Smooth muscle cell (in vitro differentiated cells): ENCODE measurements around the gene OTUD5. TPM values are rescaled to one million over a fixed set of nuclear protein-coding genes. Genes with fewer than 3 reads are reported as not detected.

Experiments used
- DNase-seq: peaks from one replicate; lab custom pipeline; 2025; ENCODE audit not compliant: unreplicated experiment; lab: John Stamatoyannopoulos, UW
- H2AFZ ChIP-seq: fragments of 200-600 bp; sonication (generic); 2 replicates; pipeline ENCODE4 v1.6.0; 2016; ENCODE audit warnings: antibody characterized with exemption, low read depth, mild to moderate bottlenecking
- H3F3A ChIP-seq: fragments of 200-600 bp; sonication (generic); 2 replicates; pipeline ENCODE4 v1.6.0; 2017; ENCODE audit warnings: antibody characterized with exemption, low read depth
- H3K27ac ChIP-seq: fragments of 200-600 bp; sonication (generic); 2 replicates; pipeline ENCODE4 v1.5.1; 2016; ENCODE audit warnings: low read depth, mild to moderate bottlenecking
- H3K27me3 ChIP-seq: fragments of 200-600 bp; sonication (generic); 2 replicates; pipeline ENCODE4 v1.6.1; 2016; ENCODE audit warnings: low read depth, mild to moderate bottlenecking
- H3K36me3 ChIP-seq: fragments of 200-600 bp; sonication (generic); 2 replicates; pipeline ENCODE4 v1.5.1; 2016; ENCODE audit warnings: low read depth
- H3K4me1 ChIP-seq: fragments of 200-600 bp; sonication (generic); 2 replicates; pipeline ENCODE4 v1.5.1; 2016; ENCODE audit warnings: low read depth
- H3K4me2 ChIP-seq: fragments of 200-600 bp; sonication (generic); 2 replicates; pipeline ENCODE4 v1.6.0; 2016; ENCODE audit warnings: mild to moderate bottlenecking
- H3K4me3 ChIP-seq: fragments of 200-600 bp; sonication (generic); 2 replicates; pipeline ENCODE4 v1.5.1; 2016; ENCODE audit warnings: mild to moderate bottlenecking
- H3K79me2 ChIP-seq: fragments of 200-600 bp; sonication (generic); 2 replicates; pipeline ENCODE4 v1.6.0; 2016; ENCODE audit warnings: low read depth, mild to moderate bottlenecking
- H3K9ac ChIP-seq: fragments of 200-600 bp; sonication (generic); 2 replicates; pipeline ENCODE4 v1.6.0; 2016; ENCODE audit warnings: low read depth
- H3K9me3 ChIP-seq: fragments of 200-600 bp; sonication (generic); replicated peaks from 2 replicates; pipeline ENCODE4 v1.5.1; 2016; ENCODE audit warnings: low read depth
- H4K20me1 ChIP-seq: fragments of 200-600 bp; sonication (generic); 2 replicates; pipeline ENCODE4 v1.6.0; 2016; ENCODE audit warnings: low read depth
- WGBS: methylation state at CpG from one replicate; pipeline ENCODE4 v1.1.7; 2016; ENCODE audit warnings: low lambda C conversion rate; 5-methylcytosine and 5-hydroxymethylcytosine counted together
- polyA plus RNA-seq: library from polyadenylated mRNA; unstranded; fragments of >200 nt; fragmentation: Nextera tagmentation; extraction: Ambion mirVana; gene quantifications from 2 replicates; pipeline ENCODE4 v1.2.1, GENCODE V29; 2016
- total RNA-seq: library from RNA; depleted of rRNA; stranded (reverse); fragments of >200 nt; gene quantifications from 2 replicates; pipeline ENCODE4 v1.2.3, GENCODE V29; 2014
- TF ChIP-seq, protein P1 (sequence below): fragments of 200-600 bp; sonication (generic); IDR thresholded peaks from 2 replicates; pipeline ENCODE4 v1.5.1; 2017; ENCODE audit warnings: borderline replicate concordance, mild to moderate bottlenecking, antibody characterized with exemption; ENCODE audit not compliant: insufficient read depth, poor library complexity, severe bottlenecking

The OTUD5 gene
- total and polyA plus RNA-seq, 2 experiments from 2014 or later, result 30.7 to 55.1 TPM

- Histone ChIP-seq H3K4me3 (peak overlapping the region; percentile 61), H3K4me1 (no peaks in the 10 kb centered on the region), H3K36me3 (no peaks in the 10 kb centered on the region), H2AFZ (no peak overlapping the region), H4K20me1 (peaks cover 48% of the 10 kb centered on the region), H3K9ac (peak overlapping the region; percentile 95), H3K4me2 (peak overlapping the region; percentile 88), H3F3A (peaks cover 6% of the 10 kb centered on the region), H3K27me3 (no peaks in the 10 kb centered on the region), H3K79me2 (peaks cover 46% of the 10 kb centered on the region), H3K9me3 (no peaks in the 10 kb centered on the region), H3K27ac (peak overlapping the region; percentile 99)
- 35% methylated on average over 46 of the region's 61 CpGs for WGBS
- TF ChIP-seq, protein P1, sequence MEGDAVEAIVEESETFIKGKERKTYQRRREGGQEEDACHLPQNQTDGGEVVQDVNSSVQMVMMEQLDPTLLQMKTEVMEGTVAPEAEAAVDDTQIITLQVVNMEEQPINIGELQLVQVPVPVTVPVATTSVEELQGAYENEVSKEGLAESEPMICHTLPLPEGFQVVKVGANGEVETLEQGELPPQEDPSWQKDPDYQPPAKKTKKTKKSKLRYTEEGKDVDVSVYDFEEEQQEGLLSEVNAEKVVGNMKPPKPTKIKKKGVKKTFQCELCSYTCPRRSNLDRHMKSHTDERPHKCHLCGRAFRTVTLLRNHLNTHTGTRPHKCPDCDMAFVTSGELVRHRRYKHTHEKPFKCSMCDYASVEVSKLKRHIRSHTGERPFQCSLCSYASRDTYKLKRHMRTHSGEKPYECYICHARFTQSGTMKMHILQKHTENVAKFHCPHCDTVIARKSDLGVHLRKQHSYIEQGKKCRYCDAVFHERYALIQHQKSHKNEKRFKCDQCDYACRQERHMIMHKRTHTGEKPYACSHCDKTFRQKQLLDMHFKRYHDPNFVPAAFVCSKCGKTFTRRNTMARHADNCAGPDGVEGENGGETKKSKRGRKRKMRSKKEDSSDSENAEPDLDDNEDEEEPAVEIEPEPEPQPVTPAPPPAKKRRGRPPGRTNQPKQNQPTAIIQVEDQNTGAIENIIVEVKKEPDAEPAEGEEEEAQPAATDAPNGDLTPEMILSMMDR, result no peak
- DNase-seq, result no peak
Measured at GRCh38 chrX:48956728-48957414, 536 bp downstream of the OTUD5 start.

DNA sequence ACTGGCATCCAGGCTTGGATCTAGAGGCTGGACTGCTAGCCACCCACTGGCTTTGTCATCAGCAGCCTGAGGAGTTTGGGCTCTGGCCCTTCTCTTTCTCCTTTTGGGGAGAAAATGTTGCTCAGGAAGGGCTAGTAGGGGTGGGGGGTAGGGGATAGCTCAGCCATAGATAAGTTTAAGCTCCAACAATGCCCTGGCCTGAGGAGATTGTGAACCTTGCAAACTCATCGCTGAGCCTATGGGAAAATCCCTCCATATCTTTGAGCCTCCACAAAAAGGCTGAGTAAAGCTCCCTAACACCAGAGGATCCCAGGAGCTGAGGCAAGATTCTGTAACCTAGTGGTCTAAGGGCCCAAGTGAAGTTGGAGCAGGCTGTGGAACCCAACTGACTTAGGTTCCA is 8.8 kb downstream of the OTUD5 start:
- H3K9me3 ChIP-seq, result no peaks in the 10 kb centered on the region
- WGBS, result 74% methylated on average over 1 of the region's 1 CpG
- no peaks in the 10 kb centered on the region for H3K4me1 ChIP-seq
- no peak overlapping the region for H2AFZ ChIP-seq
- TF ChIP-seq, protein P1, result no peak
- H3K27ac ChIP-seq, result no peak overlapping the region
- no peak overlapping the region for H3K4me3 ChIP-seq
- H3F3A ChIP-seq, result no peaks in the 10 kb centered on the region
- no peak overlapping the region for H3K4me2 ChIP-seq
- no peaks in the 10 kb centered on the region for H3K36me3 ChIP-seq
- H3K79me2 ChIP-seq, result peaks cover 28% of the 10 kb centered on the region
- no peaks in the 10 kb centered on the region for H3K27me3 ChIP-seq
- H3K9ac ChIP-seq, result no peak overlapping the region
- H4K20me1 ChIP-seq, result peaks cover 84% of the 10 kb centered on the region
- no peak for DNase-seq

DNA sequence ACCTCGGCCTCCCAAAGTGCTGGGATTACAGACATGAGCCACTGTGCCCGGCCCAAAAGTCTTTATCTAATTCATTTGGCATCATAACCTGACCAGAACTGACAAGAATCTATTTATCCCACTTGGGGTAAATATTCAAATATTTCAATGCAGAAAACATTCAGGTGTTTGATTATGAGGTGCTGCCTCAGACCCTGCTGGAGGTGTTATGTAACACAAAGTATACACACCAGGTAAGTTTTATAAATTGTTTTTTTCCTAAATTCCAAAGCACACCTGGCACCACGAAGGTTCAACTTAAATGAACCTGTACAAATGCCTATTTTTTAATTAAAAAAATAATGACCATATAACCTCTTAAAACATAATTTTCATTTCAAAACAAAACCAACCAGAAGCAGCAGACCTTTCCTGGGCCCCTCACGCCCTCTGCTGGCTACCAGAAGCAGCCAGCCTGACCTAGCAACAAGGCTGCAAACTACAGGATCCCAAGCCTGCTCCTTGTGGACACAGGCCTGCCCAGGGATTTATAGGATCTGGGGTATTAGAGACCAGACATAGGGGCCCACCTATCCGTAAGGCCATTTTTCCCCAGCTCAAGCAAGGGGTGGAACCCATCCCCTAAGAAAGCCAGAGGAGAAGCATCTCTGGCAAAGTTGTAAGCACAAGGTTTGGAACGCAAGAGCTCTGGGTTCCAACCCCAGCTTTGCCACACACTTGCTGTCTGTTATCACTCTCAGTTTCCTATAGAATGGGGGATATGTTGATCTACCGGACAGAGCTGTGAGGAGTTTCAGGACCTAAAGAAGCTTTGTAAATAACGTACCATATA is 11.7 kb downstream of the OTUD5 start:
- no peak overlapping the region for H3K4me3 ChIP-seq
- peaks cover 25% of the 10 kb centered on the region for H3K79me2 ChIP-seq
- DNase-seq, result no peak
- H3K4me1 ChIP-seq, result no peaks in the 10 kb centered on the region
- no peaks in the 10 kb centered on the region for H3K9me3 ChIP-seq
- H3K9ac ChIP-seq, result no peak overlapping the region
- 55% methylated on average over 8 of the region's 8 CpGs for WGBS
- TF ChIP-seq, protein P1, result peak; percentile 65
- no peaks in the 10 kb centered on the region for H3F3A ChIP-seq
- H3K27ac ChIP-seq, result no peak overlapping the region
- no peaks in the 10 kb centered on the region for H3K27me3 ChIP-seq
- no peaks in the 10 kb centered on the region for H3K36me3 ChIP-seq
- H3K4me2 ChIP-seq, result no peak overlapping the region
- no peak overlapping the region for H2AFZ ChIP-seq
- H4K20me1 ChIP-seq, result peaks cover 84% of the 10 kb centered on the region
